Cardiac ventricle fibroblast (primary cell): Measurements from ENCODE around the gene TMPRSS13. TPM values are rescaled to one million over a fixed set of nuclear protein-coding genes. Genes with fewer than 3 reads are reported as not detected.

Experiments
- total RNA-seq: library from RNA; depleted of rRNA; stranded (reverse); fragments of >200 nt; gene quantifications from 2 replicates; pipeline ENCODE4 v1.2.3, GENCODE V29; 2015

Gene TMPRSS13
- total RNA-seq: not detected in 2 replicates

DNA sequence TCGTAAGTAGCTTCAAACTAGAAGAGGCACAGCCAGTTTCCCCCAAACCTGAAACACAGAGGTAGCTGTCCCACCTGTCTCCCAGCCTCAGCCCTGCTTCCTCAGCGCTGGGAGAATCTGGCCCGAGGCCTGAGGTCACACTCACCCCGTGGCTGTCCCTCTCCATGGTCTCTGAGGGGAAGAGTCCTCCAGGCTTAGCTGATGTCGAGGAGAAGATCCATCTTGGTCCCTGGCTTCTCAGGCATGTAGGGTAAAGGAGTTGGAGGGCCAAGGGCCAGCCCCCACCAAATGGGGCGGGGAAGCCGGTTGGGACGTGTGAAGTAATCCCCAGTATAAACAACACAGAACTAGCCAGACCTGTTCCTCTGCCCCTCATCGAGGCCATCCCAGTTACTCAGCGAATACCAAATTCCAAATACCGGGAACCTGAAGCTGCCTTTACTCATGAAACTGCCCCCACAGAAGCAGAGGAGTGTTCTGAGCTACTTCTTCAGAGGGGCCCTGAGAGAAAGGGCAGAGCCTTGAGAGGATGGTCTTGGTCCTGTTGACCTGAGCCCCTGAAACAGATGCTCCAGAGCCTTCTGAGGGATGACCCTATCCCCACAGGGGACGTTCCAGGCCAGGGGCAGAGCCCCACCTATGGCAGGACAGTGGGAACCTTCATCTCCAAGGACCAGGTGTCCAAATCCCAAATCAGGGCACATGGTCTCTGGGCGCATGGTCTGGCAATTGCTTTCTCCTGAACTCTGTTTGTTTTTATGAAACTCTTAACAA, at the start of gene TMPRSS13:
Gene TMPRSS13, minus strand, starts transcription at position 261 of the 774 bp plus-strand sequence. Its CDS starts 95 bp downstream, at position 166.

DNA sequence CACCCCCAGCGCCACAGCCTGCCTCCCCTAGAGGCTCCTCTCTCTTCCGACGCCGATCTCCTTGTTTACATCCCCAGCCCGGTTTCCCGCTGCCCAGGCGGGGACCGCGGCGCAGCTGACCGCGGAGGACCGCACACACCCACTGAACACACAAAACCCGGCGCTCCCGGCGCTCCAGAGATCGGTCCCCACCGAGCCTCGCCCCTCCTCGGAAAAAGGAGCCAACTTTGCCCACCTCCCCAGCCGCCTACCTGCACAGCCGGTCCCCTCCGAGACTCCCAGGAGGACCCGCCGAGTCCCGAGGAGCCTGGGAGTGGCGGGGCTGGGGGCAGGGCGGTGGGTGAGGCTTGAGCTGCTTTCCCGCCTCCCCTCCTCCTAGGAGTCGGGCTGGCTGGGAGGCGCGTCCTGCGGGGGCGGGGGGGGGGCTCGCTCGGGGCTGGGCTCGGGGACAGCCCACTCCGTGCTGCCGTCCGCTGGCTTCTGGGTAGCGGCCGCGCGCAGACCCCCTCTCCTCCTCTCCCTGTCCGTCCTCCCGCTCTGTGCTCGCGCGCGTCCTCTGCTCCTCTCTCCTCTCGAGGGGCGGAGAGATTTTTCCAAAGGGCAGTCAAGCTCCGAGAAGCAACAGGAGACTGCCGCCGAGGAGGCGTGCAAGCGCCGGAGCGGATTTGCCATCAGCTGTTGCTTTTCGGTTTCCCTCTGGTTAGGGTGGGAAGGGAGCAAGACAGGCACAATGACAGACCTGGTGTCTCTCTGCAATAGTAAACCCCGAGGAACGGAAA, 52.7 kb downstream of the TMPRSS13 start, which contains the start of gene FXYD6:
Gene FXYD6, minus strand, starts transcription at position 318 of the 779 bp plus-strand sequence. CDS start 33,882 bp downstream, outside the sequence.

Other genes starting within 250 kb of the TMPRSS13 start
- gene DSCAML1, start 132.2 kb downstream of the TMPRSS13 start, total RNA-seq: not detected in 2 replicates
- 0.34 TPM in 1 of 2 replicates, not detected in the other for gene FXYD2, start 104.7 kb downstream of the TMPRSS13 start, total RNA-seq
- gene FXYD6, start 52.7 kb downstream of the TMPRSS13 start, total RNA-seq: 3.1 and 3.7 TPM in 2 replicates
- gene IL10RA, start 57.0 kb upstream of the TMPRSS13 start, total RNA-seq: not detected in 2 replicates
- not detected in 2 replicates for gene TMPRSS4, start 147.7 kb upstream of the TMPRSS13 start, total RNA-seq
- gene SMIM35, start 157.6 kb upstream of the TMPRSS13 start, total RNA-seq: not detected in 2 replicates
- gene SCN4B, start 223.4 kb upstream of the TMPRSS13 start, total RNA-seq: 0.19 and 0.44 TPM in 2 replicates
- not detected in 2 replicates for gene SCN2B, start 247.2 kb upstream of the TMPRSS13 start, total RNA-seq